Left lung (tissue), 10 donors: ENCODE data around the gene CCR7. TPM values are rescaled to one million over a fixed set of nuclear protein-coding genes. Genes with fewer than 3 reads are reported as not detected.

Experiments
- ATAC-seq: fragments of 200-7000 bp; cut with Tn5 transposase; one replicate; pipeline ENCODE4 v1.9.1; 2020; ENCODE audit warnings: moderate library complexity
- DNase-seq, 4 donors: peaks; one replicate each; pipeline ENCODE4 v3.0.0-alpha.2; 2013 to 2020
- H3K27ac ChIP-seq, 2 donors: fragments of 200-600 bp; sonication (generic) in 1 of 2; one replicate each; pipeline versions ENCODE4 v1.5.0 to v1.8.0; 2020 to 2021
- H3K27me3 ChIP-seq, 2 donors: fragments of 200-600 bp; sonication (generic) in 1 of 2; one replicate each; pipeline versions ENCODE4 v1.5.0 to v1.8.0; 2020 to 2021
- H3K36me3 ChIP-seq, 2 donors: fragments of 200-600 bp; sonication (generic) in 1 of 2; one replicate each; pipeline versions ENCODE4 v1.5.0 to v1.8.0; 2020 to 2021
- H3K4me1 ChIP-seq, 2 donors: fragments of 200-600 bp; one replicate each; pipeline ENCODE4 v1.8.0; 2021
- H3K4me3 ChIP-seq, 2 donors: fragments of 200-600 bp; sonication (generic) in 1 of 2; one replicate each; pipeline versions ENCODE4 v1.5.0 to v1.8.0; 2020 to 2021; ENCODE audit warnings: mild to moderate bottlenecking in 1 of 2
- H3K9me3 ChIP-seq, 2 donors: fragments of 200-600 bp; sonication (generic) in 1 of 2; one replicate each; pipeline versions ENCODE4 v1.5.0 to v1.8.0; 2020 to 2021
- intact Hi-C, 2 donors: fragments of 100-400 bp; cut with DNase I; formaldehyde crosslinking; loops; one replicate each; pipeline versions ENCODE4 v1.11.2 to v1.14.2; 2022
- polyA plus RNA-seq, 6 donors: library from polyadenylated mRNA; unstranded; fragments of 120-200 nt; gene quantifications; one replicate each; pipeline ENCODE4 v1.2.1, GENCODE V29; 2013; ENCODE audit not compliant: insufficient read length in 6 of 6
- total RNA-seq, 2 donors: library from RNA; stranded (reverse); fragmentation: NEBNext Ultra II Directional; extraction: Animal tissue kit (Norgen Biotek cat#: 25700); gene quantifications; one replicate each; pipeline ENCODE4 v1.2.1, GENCODE V29; 2021
- TF ChIP-seq, protein P1 (sequence below), 2 donors: fragments of 200-600 bp; sonication (generic) in 1 of 2; IDR thresholded peaks; one replicate each; pipeline versions ENCODE4 v1.5.0 to v1.8.0; 2021; ENCODE audit warnings: antibody characterized with exemption in 2 of 2
- donor health status: DM: no; HTN: yes; CAD: no.
- donor health status: DM: no; HTN: no; CAD: no.

Gene CCR7
- total and polyA plus RNA-seq, 8 donors: 0.35 to 1.6 (median 0.79) TPM

DNA sequence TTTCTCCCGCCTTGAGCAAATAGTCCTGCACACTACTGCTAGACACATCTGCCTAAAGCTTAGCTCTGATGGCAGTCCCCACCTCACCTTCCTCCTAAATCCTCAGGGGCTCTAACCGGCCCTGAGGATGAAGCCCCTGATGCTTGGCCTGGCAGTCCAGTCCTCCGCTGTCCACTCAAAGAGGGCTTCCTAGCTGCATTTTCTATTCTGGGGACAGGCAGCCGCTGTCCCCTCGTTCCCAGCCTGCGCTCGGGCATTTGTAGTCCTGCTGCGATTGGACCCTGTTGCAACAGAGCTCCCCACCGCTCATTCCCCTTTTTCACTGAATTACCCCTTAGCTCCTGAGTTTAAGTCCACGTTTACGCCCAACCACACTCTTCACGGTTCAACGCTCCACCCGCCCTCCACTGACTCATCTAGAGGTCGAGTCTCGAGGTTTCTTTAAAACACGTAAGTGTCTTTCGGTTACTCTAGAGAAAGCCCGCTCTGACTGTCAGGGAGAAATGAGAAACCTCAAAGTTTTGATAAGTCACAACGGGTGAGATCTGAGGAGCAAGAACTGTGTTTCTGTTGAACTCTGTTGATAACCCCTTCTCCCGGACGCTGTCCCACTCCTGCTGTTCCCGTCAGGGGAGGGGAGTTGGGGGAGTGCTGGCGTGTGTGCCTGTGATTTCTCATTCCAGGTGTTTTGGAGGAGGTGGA is 4.5 kb downstream of the CCR7 start:
- ATAC-seq (peak; percentile 2), DNase-seq (no peak)
- Histone ChIP-seq H3K9me3 (no peaks in the 10 kb centered on the region), H3K4me3 (peak overlapping the region in 1 of 2 donors; percentile 1), H3K4me1 (peaks cover 15 to 35% of the 10 kb centered on the region in 2 donors), H3K27ac (peak overlapping the region in 1 of 2 donors; percentile 65), H3K27me3 (peaks cover 0 to 12% of the 10 kb centered on the region in 2 donors), H3K36me3 (no peaks in the 10 kb centered on the region)
- TF ChIP-seq, protein P1, sequence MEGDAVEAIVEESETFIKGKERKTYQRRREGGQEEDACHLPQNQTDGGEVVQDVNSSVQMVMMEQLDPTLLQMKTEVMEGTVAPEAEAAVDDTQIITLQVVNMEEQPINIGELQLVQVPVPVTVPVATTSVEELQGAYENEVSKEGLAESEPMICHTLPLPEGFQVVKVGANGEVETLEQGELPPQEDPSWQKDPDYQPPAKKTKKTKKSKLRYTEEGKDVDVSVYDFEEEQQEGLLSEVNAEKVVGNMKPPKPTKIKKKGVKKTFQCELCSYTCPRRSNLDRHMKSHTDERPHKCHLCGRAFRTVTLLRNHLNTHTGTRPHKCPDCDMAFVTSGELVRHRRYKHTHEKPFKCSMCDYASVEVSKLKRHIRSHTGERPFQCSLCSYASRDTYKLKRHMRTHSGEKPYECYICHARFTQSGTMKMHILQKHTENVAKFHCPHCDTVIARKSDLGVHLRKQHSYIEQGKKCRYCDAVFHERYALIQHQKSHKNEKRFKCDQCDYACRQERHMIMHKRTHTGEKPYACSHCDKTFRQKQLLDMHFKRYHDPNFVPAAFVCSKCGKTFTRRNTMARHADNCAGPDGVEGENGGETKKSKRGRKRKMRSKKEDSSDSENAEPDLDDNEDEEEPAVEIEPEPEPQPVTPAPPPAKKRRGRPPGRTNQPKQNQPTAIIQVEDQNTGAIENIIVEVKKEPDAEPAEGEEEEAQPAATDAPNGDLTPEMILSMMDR (IDR thresholded peaks at IDR 0.05): peak in 1 of 2 donors; percentile 27
- intact Hi-C loops: no loop called here

DNA sequence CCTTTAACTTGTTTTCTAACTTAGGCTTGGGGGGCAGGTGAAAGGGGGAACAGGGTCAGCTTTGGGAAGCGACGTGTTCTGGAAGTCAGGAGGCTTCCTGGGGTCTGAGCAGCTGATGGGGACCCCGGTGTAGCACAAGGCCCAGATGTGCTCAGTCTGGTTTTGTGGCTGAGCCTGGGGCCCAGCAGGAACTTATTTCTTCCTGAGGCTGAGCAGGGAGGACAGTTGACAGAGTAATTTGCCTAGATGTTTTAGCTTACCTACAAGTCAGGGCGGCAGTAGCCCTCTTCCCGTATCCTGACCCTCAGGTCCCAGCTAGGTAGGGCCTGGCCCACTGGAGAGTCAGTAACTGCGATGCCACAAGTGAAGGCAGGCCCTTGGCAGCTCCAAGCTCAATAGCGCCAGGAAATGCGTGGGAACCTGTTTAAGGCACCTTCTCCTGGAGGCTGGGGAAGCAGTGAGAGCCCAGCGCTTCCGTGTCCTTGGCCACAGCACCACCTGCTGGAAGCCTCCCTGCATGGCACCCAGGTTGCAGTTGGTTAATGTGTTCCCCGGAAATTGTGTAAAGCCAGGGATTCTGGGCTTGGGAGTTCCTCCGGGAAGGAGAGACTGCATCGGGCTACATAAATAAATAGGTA is 5.2 kb downstream of the CCR7 start:
- ATAC-seq (peak; percentile 97), DNase-seq (peak; percentile 85 to 93 (median 90))
- peaks cover 15 to 39% of the 10 kb centered on the region in 2 donors for H3K4me1 ChIP-seq
- peaks cover 0 to 9% of the 10 kb centered on the region in 2 donors for H3K27me3 ChIP-seq
- H3K4me3 ChIP-seq: peak overlapping the region in 1 of 2 donors; percentile 1
- TF ChIP-seq, protein P1 (IDR thresholded peaks at IDR 0.05): peak; percentile 95 to 97
- H3K9me3 ChIP-seq: no peaks in the 10 kb centered on the region
- intact Hi-C loops: no loop called here
- no peaks in the 10 kb centered on the region for H3K36me3 ChIP-seq
- H3K27ac ChIP-seq: peak overlapping the region; percentile 53 to 65

DNA sequence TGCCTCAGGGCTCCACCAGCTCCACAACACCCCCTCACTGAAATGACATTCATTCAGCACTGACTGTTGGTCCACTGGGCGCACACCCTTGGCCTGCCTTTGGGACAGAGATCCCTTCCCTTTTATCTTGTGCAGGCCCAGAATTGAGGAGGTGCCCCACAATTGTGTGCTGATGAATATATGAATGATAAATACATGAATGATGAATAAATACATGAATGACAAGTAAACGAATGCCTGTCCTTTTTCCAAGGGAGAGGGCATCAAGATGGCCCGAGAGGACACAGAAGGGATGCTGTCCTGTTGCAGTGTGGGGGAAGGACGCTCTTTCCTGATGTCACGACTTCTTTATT is 5.7 kb downstream of the CCR7 start:
- intact Hi-C loops: no loop called here
- Histone ChIP-seq H3K27ac (peak overlapping the region; percentile 53 to 65), H3K9me3 (no peaks in the 10 kb centered on the region), H3K27me3 (peaks cover 0 to 6% of the 10 kb centered on the region in 2 donors), H3K4me1 (peaks cover 16 to 44% of the 10 kb centered on the region in 2 donors), H3K36me3 (no peaks in the 10 kb centered on the region), H3K4me3 (no peak overlapping the region)
- TF ChIP-seq, protein P1 (IDR thresholded peaks at IDR 0.05): no peak
- ATAC-seq (no peak), DNase-seq (no peak)

DNA sequence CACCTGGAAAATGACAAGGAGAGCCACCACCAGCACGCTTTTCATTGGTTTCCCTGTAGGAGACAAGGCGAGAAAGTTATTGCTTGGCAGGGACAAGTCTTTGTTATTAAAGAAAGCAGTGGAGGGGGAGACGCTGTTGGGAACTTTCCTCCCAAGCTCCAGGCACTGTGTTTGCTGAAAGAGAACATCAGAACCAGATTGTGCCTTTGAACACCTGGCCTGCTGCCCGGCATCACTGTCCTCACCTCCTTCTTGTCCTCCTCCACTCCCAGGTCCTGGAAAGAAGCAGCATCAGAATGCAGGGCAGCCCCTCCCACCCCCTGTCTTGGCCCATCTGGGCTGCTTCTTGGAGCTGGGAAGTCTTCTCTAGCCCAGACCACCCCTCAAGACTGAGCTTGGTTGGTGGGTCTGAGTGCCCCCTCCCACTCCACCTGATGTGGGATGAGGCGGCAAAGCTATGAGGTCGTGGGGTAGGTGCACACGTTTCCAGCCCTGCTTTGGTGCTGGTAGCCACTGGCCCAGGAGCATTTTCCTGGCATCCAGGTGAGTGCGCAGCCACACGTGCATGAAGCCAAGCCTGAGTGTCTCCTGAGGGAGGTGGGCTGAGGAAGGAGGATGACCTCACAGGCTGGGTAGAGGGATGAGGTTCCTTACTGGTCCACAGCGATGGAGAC is 6.2 kb downstream of the CCR7 start:
- DNase-seq: no peak
- Histone ChIP-seq H3K4me1 (peaks cover 21 to 49% of the 10 kb centered on the region in 2 donors), H3K36me3 (no peaks in the 10 kb centered on the region), H3K27ac (peak overlapping the region in 1 of 2 donors; percentile 64), H3K4me3 (no peak overlapping the region), H3K27me3 (peaks cover 0 to 6% of the 10 kb centered on the region in 2 donors), H3K9me3 (no peaks in the 10 kb centered on the region)
- ATAC-seq: no peak
- TF ChIP-seq, protein P1 (IDR thresholded peaks at IDR 0.05): no peak
- intact Hi-C loops: no loop called here
